Esophagus squamous epithelium (tissue), 4 donors: Measurements from ENCODE around the gene TMEM252.

Experiments
- POLR2A ChIP-seq, 4 donors: fragments of 450-650 bp; IDR thresholded peaks; one replicate each; pipeline ENCODE4 v1.6.1; 2017; ENCODE audit warnings: antibody characterized with exemption in 4 of 4, mild to moderate bottlenecking in 4 of 4, moderate library complexity in 3 of 4
- TF ChIP-seq, protein P1 (sequence below), 6 experiments: fragments of 450-650 bp in 4 of 6; fragments of 200-600 bp in 2 of 6; sonication (generic) in 2 of 6; IDR thresholded peaks; one replicate each; pipeline ENCODE4 v1.5.1; 2016 to 2019; ENCODE audit warnings: antibody characterized with exemption in 6 of 6, mild to moderate bottlenecking in 4 of 6, moderate library complexity in 4 of 6

DNA sequence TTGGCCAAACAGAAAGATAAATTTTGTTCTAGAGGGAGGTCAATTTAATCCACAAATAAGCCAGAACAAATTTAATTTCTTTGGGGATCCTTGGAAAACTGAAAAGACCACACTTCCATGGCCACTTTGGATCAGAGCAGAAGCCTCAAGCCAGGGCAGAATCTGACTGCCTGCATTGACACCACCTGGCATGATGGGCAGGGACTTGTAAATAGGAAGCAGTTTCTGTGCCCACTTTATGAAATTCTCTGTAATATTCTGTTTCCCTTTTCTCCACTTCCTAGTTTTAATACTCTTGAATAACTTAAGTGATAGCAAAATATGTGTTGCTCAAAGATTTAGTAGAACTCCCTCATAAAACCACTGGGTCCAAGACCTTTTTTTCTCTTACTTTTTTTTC is 6.7 kb upstream of the TMEM252 start:
- TF ChIP-seq, protein P1, sequence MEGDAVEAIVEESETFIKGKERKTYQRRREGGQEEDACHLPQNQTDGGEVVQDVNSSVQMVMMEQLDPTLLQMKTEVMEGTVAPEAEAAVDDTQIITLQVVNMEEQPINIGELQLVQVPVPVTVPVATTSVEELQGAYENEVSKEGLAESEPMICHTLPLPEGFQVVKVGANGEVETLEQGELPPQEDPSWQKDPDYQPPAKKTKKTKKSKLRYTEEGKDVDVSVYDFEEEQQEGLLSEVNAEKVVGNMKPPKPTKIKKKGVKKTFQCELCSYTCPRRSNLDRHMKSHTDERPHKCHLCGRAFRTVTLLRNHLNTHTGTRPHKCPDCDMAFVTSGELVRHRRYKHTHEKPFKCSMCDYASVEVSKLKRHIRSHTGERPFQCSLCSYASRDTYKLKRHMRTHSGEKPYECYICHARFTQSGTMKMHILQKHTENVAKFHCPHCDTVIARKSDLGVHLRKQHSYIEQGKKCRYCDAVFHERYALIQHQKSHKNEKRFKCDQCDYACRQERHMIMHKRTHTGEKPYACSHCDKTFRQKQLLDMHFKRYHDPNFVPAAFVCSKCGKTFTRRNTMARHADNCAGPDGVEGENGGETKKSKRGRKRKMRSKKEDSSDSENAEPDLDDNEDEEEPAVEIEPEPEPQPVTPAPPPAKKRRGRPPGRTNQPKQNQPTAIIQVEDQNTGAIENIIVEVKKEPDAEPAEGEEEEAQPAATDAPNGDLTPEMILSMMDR (IDR thresholded peaks at IDR 0.05) = no peak
- TF ChIP-seq POLR2A (IDR thresholded peaks at IDR 0.05) = no peak
